Choroid plexus epithelial cell (primary cell): ENCODE results near the gene PRG2.

Experiments
- DNase-seq: peaks from one replicate; pipeline ENCODE4 v3.0.0-alpha.2; 2010; ENCODE audit warnings: low read depth
- H3K4me3 ChIP-seq: 2 replicates; pipeline ENCODE4 v1.5.1; 2011; ENCODE audit warnings: low read depth, mild to moderate bottlenecking, control low read depth, low read length, moderate library complexity
- TF ChIP-seq, protein P1 (sequence below): conservative IDR thresholded peaks from 2 replicates; pipeline ENCODE4 v1.5.1; 2011; ENCODE audit warnings: low read depth, mild to moderate bottlenecking, control low read depth, inconsistent platforms, low read length, moderate library complexity

The PRG2 gene

DNA sequence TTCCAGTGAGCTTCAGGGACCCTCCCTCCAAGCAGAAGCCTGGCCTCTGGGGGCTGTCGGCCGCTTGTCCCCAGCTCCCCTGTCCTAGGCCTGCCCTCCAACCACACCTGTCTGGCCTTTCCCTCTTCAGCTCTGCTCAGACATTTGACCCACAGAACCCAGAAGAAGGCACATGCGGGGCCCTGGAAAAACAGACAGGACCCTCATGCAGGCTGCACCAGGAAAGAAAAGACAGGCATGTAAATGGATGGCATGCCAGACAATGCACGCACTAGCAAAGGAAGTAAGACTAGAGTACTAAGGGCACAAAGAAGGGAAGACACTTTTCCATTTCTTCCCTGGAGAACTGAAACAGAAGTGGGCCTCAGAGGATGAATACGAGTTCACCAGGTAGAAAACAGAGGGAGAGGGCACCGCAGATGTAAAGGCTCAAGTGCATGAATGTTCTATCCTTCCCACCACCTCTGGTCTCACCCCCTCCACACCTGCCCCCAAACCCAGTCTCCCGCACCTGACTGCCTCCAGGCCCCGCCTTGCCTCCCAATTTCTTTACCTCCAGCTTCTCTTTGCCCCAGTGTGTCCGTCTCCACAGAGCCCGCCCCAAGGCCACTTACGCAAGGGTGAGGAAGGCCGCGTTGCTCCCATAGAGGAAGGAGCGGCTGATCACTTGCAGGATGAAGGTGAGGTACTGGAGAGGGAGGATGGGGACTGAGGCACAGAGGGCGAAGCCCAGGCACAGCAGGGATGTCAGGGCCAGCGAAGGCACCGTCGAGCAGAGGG lies 19.1 kb upstream of the PRG2 start:
- DNase-seq: no peak
- H3K4me3 ChIP-seq: no peak overlapping the region
- TF ChIP-seq, protein P1, sequence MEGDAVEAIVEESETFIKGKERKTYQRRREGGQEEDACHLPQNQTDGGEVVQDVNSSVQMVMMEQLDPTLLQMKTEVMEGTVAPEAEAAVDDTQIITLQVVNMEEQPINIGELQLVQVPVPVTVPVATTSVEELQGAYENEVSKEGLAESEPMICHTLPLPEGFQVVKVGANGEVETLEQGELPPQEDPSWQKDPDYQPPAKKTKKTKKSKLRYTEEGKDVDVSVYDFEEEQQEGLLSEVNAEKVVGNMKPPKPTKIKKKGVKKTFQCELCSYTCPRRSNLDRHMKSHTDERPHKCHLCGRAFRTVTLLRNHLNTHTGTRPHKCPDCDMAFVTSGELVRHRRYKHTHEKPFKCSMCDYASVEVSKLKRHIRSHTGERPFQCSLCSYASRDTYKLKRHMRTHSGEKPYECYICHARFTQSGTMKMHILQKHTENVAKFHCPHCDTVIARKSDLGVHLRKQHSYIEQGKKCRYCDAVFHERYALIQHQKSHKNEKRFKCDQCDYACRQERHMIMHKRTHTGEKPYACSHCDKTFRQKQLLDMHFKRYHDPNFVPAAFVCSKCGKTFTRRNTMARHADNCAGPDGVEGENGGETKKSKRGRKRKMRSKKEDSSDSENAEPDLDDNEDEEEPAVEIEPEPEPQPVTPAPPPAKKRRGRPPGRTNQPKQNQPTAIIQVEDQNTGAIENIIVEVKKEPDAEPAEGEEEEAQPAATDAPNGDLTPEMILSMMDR: no peak

DNA sequence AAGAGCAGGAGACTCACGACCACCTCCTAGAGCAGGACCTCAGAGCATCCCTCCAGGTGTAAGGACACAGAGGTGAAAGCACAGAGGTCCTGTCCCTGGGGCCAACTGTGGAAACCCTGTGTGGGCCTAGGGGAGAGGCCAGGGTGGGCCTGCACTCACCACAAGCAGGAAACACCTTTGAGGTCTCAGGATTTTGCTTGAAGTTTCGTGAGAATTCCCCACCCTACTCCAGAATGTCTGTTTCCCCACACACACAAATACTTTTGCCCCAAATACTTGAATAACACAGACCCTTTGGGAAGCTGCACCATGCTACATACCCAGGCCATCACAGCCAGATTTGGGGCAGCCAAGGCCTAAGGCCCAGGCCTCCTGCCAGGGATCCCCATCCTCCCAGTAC lies 18.3 kb upstream of the PRG2 start:
- DNase-seq: no peak
- TF ChIP-seq, protein P1: no peak
- H3K4me3 ChIP-seq: no peak overlapping the region

DNA sequence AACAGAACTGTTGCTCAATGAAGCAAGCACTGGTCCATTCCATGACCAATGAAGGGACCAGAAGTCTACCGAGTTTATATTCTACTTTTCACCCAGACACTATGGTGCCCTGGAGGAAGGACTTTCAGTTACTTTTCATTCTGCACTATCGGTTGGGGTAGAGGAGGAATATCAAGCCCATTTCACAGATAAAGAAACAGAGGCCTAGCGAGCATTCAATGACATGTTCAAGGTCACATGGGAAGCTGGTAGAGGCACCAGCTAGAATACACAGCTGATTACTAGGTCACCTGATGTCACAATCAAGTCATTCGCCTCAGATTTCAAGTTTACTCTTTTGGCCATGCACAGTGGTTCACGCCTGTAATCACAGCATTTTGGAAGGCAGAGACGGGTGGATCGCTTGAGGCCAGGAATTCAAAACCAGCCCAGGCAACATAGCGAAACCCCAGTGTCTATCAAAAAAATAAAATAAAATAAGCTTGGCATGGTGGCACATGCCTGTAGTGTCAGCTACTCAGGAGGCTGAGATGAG lies 17.6 kb upstream of the PRG2 start:
- TF ChIP-seq, protein P1: no peak
- DNase-seq: no peak
- H3K4me3 ChIP-seq: no peak overlapping the region

DNA sequence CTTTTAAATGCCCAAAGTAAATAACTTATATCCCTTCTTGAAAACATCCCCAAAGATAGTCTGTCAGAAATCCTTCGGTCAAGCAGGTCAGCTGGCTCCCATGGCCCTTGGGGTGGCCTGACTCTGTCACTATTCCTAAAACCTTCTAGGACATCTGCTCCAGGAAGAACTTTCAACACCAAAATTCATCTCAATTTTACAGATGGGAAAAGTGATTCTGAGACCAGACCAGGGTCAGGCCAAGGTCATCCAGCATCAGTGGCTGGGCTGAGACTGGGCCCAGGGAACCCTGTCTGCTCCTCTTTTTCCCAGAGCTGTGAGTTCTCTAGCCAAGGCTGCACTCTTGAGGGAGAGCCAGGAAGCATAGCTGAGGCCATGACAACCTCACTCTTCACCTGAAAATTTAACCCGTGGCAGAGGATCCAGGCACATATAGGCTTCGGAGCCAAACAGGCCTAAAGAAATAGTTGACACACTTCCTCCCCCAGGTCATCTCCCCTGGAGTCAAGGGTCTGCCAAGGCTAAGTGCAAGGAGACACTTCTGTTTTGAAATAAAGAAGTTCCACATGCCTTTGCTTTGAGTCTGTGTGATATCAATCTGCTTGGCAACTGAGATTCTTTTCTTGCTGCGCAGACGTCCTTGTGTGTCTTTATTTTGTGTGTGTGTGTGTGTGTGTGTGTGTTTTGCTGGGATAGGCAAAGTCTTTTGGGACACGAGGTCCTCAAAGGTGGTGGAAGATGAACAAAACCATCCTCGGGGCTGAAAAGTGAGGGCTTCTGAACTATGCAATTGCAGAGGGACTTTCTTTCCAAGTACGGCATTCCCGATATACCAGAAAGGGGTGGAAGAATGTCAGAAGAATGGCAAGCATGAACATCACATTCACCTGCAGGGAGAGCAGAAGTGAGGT lies 16.8 kb upstream of the PRG2 start:
- no peak overlapping the region for H3K4me3 ChIP-seq
- no peak for DNase-seq
- TF ChIP-seq, protein P1: no peak

DNA sequence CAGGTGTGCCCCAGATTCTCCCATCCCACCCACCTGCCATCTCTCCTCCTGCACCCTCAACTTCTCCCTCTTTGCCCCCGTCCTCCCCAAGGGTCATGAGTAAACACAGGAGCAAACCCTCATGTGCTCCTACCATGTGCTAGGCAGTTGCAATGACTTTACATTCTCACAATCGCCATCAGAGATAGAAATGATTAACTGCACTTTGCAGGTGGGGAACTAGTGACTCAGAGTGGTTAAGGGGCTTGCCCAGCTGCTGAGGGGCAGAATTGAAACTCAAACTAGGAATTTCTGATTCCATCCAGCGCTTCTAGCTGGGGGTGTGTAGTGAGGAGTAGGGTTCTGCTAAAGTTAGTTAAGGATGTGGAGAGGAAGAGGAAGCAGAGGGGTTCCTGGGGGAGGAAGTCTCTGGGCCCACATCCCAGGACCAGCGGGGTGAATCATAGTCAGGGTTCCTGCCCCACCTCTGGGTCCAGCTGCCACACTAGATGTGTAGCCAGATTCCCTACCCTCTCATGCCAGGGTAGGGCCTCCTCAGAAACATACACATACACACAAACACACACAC lies 16.0 kb upstream of the PRG2 start:
- DNase-seq: no peak
- TF ChIP-seq, protein P1: no peak
- no peak overlapping the region for H3K4me3 ChIP-seq

DNA sequence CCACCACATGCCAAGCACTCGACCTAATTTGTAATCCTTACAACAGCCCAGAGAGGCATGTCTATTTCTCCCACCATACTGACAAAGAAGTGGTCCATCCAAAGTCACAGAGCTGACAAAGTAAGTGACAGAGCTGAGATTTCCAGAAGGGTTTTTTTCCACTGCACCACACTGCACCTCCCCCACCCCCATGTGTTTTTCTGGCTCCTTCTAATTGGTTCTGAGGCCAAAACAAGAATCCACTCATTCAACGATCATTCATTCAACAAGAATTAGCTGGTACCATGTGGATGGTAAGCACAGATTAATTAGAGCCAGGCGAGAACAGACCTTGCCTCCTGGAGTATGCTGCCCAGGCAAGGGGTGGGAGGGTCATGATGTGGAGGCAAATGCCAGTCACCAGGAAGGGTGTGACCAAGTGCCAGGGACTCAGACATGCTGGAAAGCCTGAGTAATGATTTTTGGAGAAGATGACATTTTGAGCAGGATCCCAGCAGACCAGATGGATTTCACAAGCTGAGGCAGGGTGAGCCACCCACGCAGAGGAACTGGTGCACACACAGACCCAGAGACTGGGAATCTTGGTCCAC lies 14.9 kb upstream of the PRG2 start:
- H3K4me3 ChIP-seq: no peak overlapping the region
- DNase-seq: no peak
- TF ChIP-seq, protein P1: no peak
